ES-I3 (cell line): ENCODE data around the gene METTL21C.

Experiments
- H3K36me3 ChIP-seq: 2 replicates; pipeline ENCODE4 v1.6.1; 2013; ENCODE audit warnings: mild to moderate bottlenecking, low read length, control low read depth, moderate library complexity; ENCODE audit not compliant: insufficient read depth
- H3K4me1 ChIP-seq: 2 replicates; pipeline ENCODE4 v1.6.1; 2013; ENCODE audit warnings: mild to moderate bottlenecking, control low read depth, low read length; ENCODE audit not compliant: insufficient read depth
- H3K9ac ChIP-seq: 2 replicates; pipeline ENCODE4 v1.6.1; 2013; ENCODE audit warnings: low read depth, mild to moderate bottlenecking, low read length, moderate library complexity
- H3K9me3 ChIP-seq: 2 replicates; pipeline ENCODE4 v1.6.1; 2013; ENCODE audit warnings: mild to moderate bottlenecking, low read length, moderate library complexity; ENCODE audit not compliant: control insufficient read depth, insufficient read depth

METTL21C gene

DNA sequence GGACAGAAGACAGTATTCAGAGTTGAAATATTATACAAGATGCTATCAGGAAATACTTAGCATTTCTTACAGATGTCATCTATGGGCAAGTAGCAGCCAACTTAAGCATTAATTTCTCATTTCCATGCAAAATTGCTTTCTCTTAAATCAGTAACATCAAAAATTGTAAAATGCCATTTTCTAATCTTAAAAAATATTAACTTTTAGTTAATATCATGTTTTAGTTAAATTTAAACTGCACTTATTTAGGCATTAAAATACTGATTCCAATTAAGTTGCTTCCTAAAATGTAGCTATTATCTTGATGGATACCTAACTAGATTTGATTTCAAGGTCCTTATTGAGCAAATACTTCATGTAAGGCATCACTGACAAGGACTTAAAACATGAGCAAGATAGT, 27.8 kb downstream of the METTL21C start:
- peaks cover 28% of the 10 kb centered on the region for H3K36me3 ChIP-seq
- peaks cover 6% of the 10 kb centered on the region; the same call in 1 of the 2 replicates for H3K9me3 ChIP-seq
- no peaks in the 10 kb centered on the region for H3K4me1 ChIP-seq
- no peak overlapping the region for H3K9ac ChIP-seq

GRCh38 chr13:102659168-102659713, 35.6 kb downstream of the METTL21C start:
- no peaks in the 10 kb centered on the region for H3K9me3 ChIP-seq
- H3K9ac ChIP-seq = no peak overlapping the region
- no peaks in the 10 kb centered on the region for H3K4me1 ChIP-seq
- H3K36me3 ChIP-seq = peaks cover 30% of the 10 kb centered on the region

DNA sequence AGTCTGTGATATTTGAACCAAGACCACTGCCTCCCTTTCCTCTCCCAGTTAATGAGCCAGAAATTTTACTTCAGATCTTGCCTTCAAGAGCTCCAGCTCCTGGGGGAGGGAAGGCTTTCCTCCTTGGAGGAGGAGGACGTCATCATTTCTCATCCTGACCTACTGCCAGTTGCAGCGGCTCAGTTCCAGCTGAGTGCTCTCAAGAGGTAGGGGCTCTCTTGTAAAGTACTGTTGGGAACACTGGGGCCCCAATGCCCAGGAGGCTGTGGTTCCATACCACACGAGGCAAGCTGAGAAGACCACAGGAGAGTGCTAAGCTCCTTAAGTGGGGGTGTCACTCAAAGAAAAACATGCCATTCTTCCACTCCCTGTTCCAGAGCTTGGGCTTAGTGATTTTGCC, 36.2 kb downstream of the METTL21C start:
- H3K9ac ChIP-seq = no peak overlapping the region
- H3K36me3 ChIP-seq = peaks cover 30% of the 10 kb centered on the region
- H3K9me3 ChIP-seq = no peaks in the 10 kb centered on the region
- no peaks in the 10 kb centered on the region for H3K4me1 ChIP-seq

- Histone ChIP-seq H3K36me3 (peaks cover 30% of the 10 kb centered on the region), H3K4me1 (no peaks in the 10 kb centered on the region), H3K9ac (no peak overlapping the region), H3K9me3 (no peaks in the 10 kb centered on the region)
Measured at GRCh38 chr13:102657630-102658029, 37.2 kb downstream of the METTL21C start.

- Histone ChIP-seq H3K9me3 (no peaks in the 10 kb centered on the region), H3K4me1 (no peaks in the 10 kb centered on the region), H3K36me3 (peaks cover 22% of the 10 kb centered on the region), H3K9ac (no peak overlapping the region)
Measured at GRCh38 chr13:102654756-102655155, 40.1 kb downstream of the METTL21C start.

DNA sequence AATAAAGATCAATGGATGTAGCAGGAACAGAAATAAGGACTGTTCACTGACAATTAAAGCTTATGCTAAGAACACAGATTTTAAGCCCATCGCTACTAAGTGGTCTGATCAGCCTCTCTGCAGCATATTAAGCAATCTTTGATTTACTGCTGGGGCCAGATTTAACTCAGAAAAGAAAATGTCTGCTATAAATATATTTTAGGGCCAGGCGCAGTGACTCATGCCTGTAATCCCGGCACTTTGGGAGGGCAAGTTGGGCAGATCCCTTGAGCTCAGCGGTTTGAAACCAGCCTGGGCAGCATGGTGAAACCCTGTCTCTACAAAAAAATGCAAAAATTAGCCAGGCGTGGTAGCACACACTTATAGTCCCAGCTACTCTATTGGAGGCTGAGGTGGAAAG, 43.0 kb downstream of the METTL21C start:
- peaks cover 14% of the 10 kb centered on the region for H3K36me3 ChIP-seq

GRCh38 chr13:102651392-102651791, 43.5 kb downstream of the METTL21C start:
- H3K4me1 ChIP-seq = no peaks in the 10 kb centered on the region
- H3K36me3 ChIP-seq = peaks cover 14% of the 10 kb centered on the region
- H3K9me3 ChIP-seq = no peaks in the 10 kb centered on the region
- H3K9ac ChIP-seq = no peak overlapping the region

More for the DNA sequence above, 43.0 kb downstream of the METTL21C start:
- Histone ChIP-seq H3K4me1 (no peaks in the 10 kb centered on the region), H3K9me3 (no peaks in the 10 kb centered on the region), H3K9ac (no peak overlapping the region)

- H3K9me3 ChIP-seq = no peaks in the 10 kb centered on the region
- H3K36me3 ChIP-seq = peaks cover 12% of the 10 kb centered on the region
- H3K9ac ChIP-seq = no peak overlapping the region
- no peaks in the 10 kb centered on the region for H3K4me1 ChIP-seq
Measured at GRCh38 chr13:102650444-102650843, 44.4 kb downstream of the METTL21C start.

- Histone ChIP-seq H3K4me1 (no peaks in the 10 kb centered on the region), H3K9me3 (no peaks in the 10 kb centered on the region), H3K9ac (no peak overlapping the region), H3K36me3 (peaks cover 5% of the 10 kb centered on the region)
Measured at GRCh38 chr13:102648046-102648445, 46.8 kb downstream of the METTL21C start.

DNA sequence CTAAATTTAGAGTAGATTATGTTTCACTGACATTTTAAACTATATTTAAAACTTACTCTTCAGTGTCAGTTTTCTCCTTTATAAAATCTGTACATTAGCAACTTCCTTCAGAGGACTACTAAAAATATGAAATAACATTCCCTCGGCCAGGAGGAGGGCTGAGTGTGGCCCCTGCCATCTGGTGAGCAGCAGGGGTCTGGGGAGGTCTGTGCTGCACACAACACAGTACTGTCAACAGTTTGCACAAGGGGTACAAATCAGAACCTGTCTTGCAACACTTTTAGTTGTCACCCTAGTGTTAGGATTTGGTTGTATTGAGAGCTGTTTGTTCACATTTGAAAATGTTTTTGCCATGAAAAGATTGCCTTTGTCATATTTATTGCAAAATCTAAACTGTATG, 49.1 kb downstream of the METTL21C start:
- no peaks in the 10 kb centered on the region for H3K4me1 ChIP-seq
- H3K9ac ChIP-seq = no peak overlapping the region
- no peaks in the 10 kb centered on the region for H3K9me3 ChIP-seq
- H3K36me3 ChIP-seq = peaks cover 14% of the 10 kb centered on the region

GRCh38 chr13:102643656-102644055, 51.2 kb downstream of the METTL21C start:
- H3K4me1 ChIP-seq = no peaks in the 10 kb centered on the region
- H3K9ac ChIP-seq = no peak overlapping the region
- no peaks in the 10 kb centered on the region for H3K9me3 ChIP-seq
- peaks cover 15% of the 10 kb centered on the region for H3K36me3 ChIP-seq

GRCh38 chr13:102642475-102642874, 52.4 kb downstream of the METTL21C start:
- Histone ChIP-seq H3K9me3 (no peaks in the 10 kb centered on the region), H3K36me3 (peaks cover 22% of the 10 kb centered on the region), H3K4me1 (no peaks in the 10 kb centered on the region), H3K9ac (no peak overlapping the region)

DNA sequence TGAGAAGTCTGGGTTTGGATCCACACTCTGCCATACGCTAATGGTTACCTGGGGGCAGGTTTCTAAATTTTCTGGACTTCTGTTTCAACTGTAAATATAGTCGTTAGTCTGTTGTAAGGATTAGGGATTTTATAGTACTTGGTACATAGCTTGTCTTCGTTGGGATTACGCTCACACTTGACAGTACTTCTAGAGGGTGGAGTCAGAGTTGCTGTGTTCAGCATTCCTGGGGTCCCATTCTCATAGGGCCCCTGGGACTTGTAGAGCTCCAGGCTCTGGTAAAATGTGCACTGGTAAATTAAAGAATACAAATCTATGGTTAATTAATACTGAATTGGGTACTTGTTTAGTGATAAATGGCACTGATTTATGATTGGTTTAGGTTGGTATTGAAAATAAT, 52.8 kb downstream of the METTL21C start:
- no peaks in the 10 kb centered on the region for H3K9me3 ChIP-seq
- no peaks in the 10 kb centered on the region for H3K4me1 ChIP-seq
- no peak overlapping the region for H3K9ac ChIP-seq
- peaks cover 19% of the 10 kb centered on the region for H3K36me3 ChIP-seq

- H3K36me3 ChIP-seq = peaks cover 22% of the 10 kb centered on the region
- no peaks in the 10 kb centered on the region for H3K9me3 ChIP-seq
- H3K4me1 ChIP-seq = no peaks in the 10 kb centered on the region
- no peak overlapping the region for H3K9ac ChIP-seq
Measured at GRCh38 chr13:102638741-102639140, 56.1 kb downstream of the METTL21C start.
